Breast epithelium (tissue), 4 donors: ENCODE measurements around the gene ATP23. TPM values are rescaled to one million over a fixed set of nuclear protein-coding genes. Genes with fewer than 3 reads are reported as not detected.
A peak's percentile ranks its signal among the peaks of the same experiment; 100 is the strongest.

Experiments used
- DNase-seq, 2 donors: peaks; one replicate each; pipeline ENCODE4 v3.0.0-alpha.2; 2019; ENCODE audit warnings: low spot score in 2 of 2
- H3K27ac ChIP-seq, 2 donors: fragments of 200-600 bp; sonication (generic) in 1 of 2; one replicate each; pipeline ENCODE4 v1.5.1; 2016 to 2019; ENCODE audit warnings: mild to moderate bottlenecking in 1 of 2
- H3K27me3 ChIP-seq, 2 donors: fragments of 200-600 bp; sonication (generic) in 1 of 2; one replicate each; pipeline versions ENCODE4 v1.5.1 to v1.6.0; 2017 to 2019; ENCODE audit warnings: control low read depth in 1 of 2, mild to moderate bottlenecking in 1 of 2
- H3K36me3 ChIP-seq: fragments of 200-600 bp; one replicate; pipeline ENCODE4 v1.5.1; 2019
- H3K4me1 ChIP-seq, 2 donors: fragments of 200-600 bp; sonication (generic); one replicate each; pipeline ENCODE4 v1.5.1; 2016 to 2019; ENCODE audit warnings: control low read depth in 1 of 2
- H3K4me3 ChIP-seq, 3 donors: fragments of 200-600 bp; sonication (generic); 1 replicate in 2 of 3; 2 replicates in 1 of 3; pipeline ENCODE4 v1.5.1; 2016 to 2019; ENCODE audit warnings: mild to moderate bottlenecking in 3 of 3, moderate library complexity in 2 of 3
- H3K9me3 ChIP-seq, 2 donors: fragments of 200-600 bp; sonication (generic) in 1 of 2; one replicate each; pipeline ENCODE4 v1.5.1; 2016 to 2019; ENCODE audit warnings: control low read depth in 1 of 2
- CTCF ChIP-seq, 3 donors: fragments of 450-650 bp; IDR thresholded peaks; one replicate each; pipeline ENCODE4 v1.5.1; 2016 to 2017; ENCODE audit warnings: antibody characterized with exemption in 3 of 3, mild to moderate bottlenecking in 3 of 3, moderate library complexity in 3 of 3
- POLR2A ChIP-seq: fragments of 450-650 bp; IDR thresholded peaks from one replicate; pipeline ENCODE4 v1.6.1; 2016; ENCODE audit warnings: antibody characterized with exemption, mild to moderate bottlenecking, moderate library complexity
- POLR2AphosphoS5 ChIP-seq, 3 donors: sonication (generic); formaldehyde crosslinking; IDR thresholded peaks; one replicate each; pipeline ENCODE4 v1.6.1; 2017; ENCODE audit warnings: antibody characterized with exemption in 3 of 3
- intact Hi-C: fragments of 100-400 bp; cut with DNase I; formaldehyde crosslinking; loops from one replicate; pipeline ENCODE4 v1.15.1; 2023; ENCODE audit warnings: low total_unique reads
- total RNA-seq, 3 donors: library from RNA; depleted of rRNA; stranded (reverse); fragments of >200 nt; gene quantifications; one replicate each; pipeline ENCODE4 v1.1.0, GENCODE V29; 2016

ATP23 gene
- total RNA-seq, 3 donors from 2014 or later: 6.4 to 33.1 (median 13.4) TPM

GRCh38 chr12:57983146-57983857 lies 41.9 kb downstream of the ATP23 start:
- Histone ChIP-seq H3K4me1 (no peaks in the 10 kb centered on the region), H3K4me3 (no peak overlapping the region), H3K27ac (no peak overlapping the region), H3K27me3 (no peaks in the 10 kb centered on the region), H3K9me3 (no peaks in the 10 kb centered on the region), H3K36me3 (no peaks in the 10 kb centered on the region)
- intact Hi-C loops: no loop called here
- DNase-seq: no peak
- TF ChIP-seq POLR2A (no peak), POLR2AphosphoS5 (IDR thresholded peaks at IDR 0.05) (no peak), CTCF (IDR thresholded peaks at IDR 0.05) (peak in 2 of 3 donors; percentile 59 to 65)

GRCh38 chr12:57983858-57984505 lies 42.6 kb downstream of the ATP23 start:
- Histone ChIP-seq H3K27me3 (no peaks in the 10 kb centered on the region), H3K4me1 (no peaks in the 10 kb centered on the region), H3K4me3 (no peak overlapping the region), H3K27ac (no peak overlapping the region), H3K9me3 (no peaks in the 10 kb centered on the region), H3K36me3 (no peaks in the 10 kb centered on the region)
- intact Hi-C loops: no loop called here
- TF ChIP-seq POLR2AphosphoS5 (IDR thresholded peaks at IDR 0.05) (no peak), CTCF (IDR thresholded peaks at IDR 0.05) (no peak), POLR2A (no peak)
- no peak for DNase-seq

GRCh38 chr12:57984629-57985151 lies 43.3 kb downstream of the ATP23 start:
- intact Hi-C loops: no loop called here
- no peaks in the 10 kb centered on the region for H3K36me3 ChIP-seq

GRCh38 chr12:57985685-57986084 lies 44.3 kb downstream of the ATP23 start:
- Histone ChIP-seq H3K36me3 (no peaks in the 10 kb centered on the region), H3K4me3 (no peak overlapping the region), H3K9me3 (no peaks in the 10 kb centered on the region), H3K4me1 (no peaks in the 10 kb centered on the region), H3K27me3 (no peaks in the 10 kb centered on the region), H3K27ac (no peak overlapping the region)
- intact Hi-C loops: no loop called here
- TF ChIP-seq CTCF (IDR thresholded peaks at IDR 0.05): no peak
- TF ChIP-seq POLR2A: no peak
- no peak for DNase-seq

More at GRCh38 chr12:57984629-57985151, 43.3 kb downstream of the ATP23 start:
- no peak overlapping the region for H3K27ac ChIP-seq
- TF ChIP-seq POLR2A (no peak), CTCF (IDR thresholded peaks at IDR 0.05) (no peak), POLR2AphosphoS5 (IDR thresholded peaks at IDR 0.05) (no peak)
- no peak overlapping the region for H3K4me3 ChIP-seq
- no peak for DNase-seq
- H3K9me3 ChIP-seq: no peaks in the 10 kb centered on the region
- no peaks in the 10 kb centered on the region for H3K27me3 ChIP-seq
- no peaks in the 10 kb centered on the region for H3K4me1 ChIP-seq

DNA sequence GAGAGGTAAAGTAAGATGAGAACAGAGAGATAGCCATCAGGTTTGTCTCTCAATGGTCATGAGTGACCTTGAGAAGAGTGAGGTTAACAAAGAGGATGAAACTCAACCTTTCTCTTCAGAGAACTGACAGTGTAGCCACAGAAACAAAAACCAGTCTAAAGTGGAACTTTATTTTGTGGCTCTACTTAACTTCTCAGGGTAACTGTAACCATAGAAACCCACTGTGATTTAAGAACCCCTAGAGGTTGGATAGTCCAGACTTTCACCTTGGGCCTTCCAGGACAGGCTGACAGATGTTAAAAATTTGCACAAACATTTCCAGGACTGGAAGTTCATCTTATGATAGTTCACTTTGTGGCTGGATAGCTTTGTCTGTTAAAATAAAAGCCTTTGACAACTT lies 48.5 kb downstream of the ATP23 start:
- TF ChIP-seq POLR2AphosphoS5 (IDR thresholded peaks at IDR 0.05): no peak
- no peaks in the 10 kb centered on the region for H3K4me1 ChIP-seq
- peaks cover 0 to 3% of the 10 kb centered on the region in 2 donors for H3K9me3 ChIP-seq
- no peak overlapping the region for H3K4me3 ChIP-seq
- H3K27ac ChIP-seq: no peak overlapping the region
- intact Hi-C loops: no loop called here
- no peaks in the 10 kb centered on the region for H3K36me3 ChIP-seq
- DNase-seq: no peak
- H3K27me3 ChIP-seq: no peaks in the 10 kb centered on the region
